NCI-H69 (cell line): ENCODE measurements around the gene RALGPS1.

ENCODE experiments used
- DNase-seq: peaks from one replicate; lab custom pipeline; 2025; lab: John Stamatoyannopoulos, UW

Gene RALGPS1

DNA sequence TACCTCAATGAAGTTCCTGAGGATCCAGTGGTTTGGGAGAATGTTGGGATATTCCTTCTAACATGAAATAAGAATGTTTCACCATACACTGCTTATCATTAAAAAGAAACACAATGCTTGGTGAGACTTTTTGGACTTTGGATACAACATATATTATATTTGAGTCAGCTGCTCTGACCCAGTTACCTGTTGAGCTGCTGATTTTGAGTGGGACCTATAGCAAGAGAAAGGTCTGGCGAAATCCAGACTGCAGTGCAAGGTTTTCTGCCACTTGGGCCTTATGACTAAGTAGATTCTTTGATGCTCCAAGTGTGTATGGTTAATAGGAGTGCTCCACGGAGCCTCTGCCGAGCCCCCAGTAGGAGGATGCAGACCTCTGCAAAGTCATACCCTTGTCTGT lies 10.0 kb upstream of the RALGPS1 start:
- no peak for DNase-seq

DNA sequence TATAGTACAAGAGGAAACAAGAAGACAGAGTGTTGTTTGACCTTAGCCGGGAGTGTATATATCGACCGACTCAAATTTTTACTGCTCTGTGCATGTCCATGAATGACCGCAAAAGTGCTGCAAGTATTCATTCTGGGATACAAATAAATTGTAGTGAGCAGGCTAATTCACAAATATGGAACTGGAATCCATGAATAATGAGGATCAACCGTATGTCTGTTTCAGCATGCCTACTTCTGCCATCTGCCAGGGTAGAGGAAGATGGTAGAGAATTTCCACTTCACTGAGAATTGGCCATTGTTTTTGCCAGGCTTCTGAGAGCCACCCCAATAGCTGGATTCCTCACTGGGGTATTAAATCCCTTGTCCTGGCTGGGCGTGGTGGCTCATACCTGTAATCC lies 8.5 kb upstream of the RALGPS1 start:
- DNase-seq, result peak; percentile 42

DNA sequence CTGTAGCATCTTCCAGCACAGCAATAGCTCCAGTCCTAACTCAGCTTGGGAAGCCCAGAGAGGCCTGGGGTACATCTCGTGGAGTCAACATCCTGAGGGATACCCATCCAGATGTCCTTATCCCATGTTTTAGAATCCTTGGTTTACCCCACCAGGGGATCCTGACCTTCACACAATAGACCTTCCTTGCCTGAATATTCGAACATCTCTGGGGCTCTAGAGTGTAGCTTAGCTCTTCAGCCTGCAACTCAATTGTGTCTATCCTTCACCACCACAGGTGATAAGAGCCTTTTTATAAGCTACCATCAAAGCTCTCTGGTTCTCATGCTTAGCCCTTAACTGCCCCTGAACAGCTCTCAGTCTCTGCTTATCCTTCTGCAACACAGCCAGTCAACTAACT lies 7.5 kb upstream of the RALGPS1 start:
- no peak for DNase-seq

DNA sequence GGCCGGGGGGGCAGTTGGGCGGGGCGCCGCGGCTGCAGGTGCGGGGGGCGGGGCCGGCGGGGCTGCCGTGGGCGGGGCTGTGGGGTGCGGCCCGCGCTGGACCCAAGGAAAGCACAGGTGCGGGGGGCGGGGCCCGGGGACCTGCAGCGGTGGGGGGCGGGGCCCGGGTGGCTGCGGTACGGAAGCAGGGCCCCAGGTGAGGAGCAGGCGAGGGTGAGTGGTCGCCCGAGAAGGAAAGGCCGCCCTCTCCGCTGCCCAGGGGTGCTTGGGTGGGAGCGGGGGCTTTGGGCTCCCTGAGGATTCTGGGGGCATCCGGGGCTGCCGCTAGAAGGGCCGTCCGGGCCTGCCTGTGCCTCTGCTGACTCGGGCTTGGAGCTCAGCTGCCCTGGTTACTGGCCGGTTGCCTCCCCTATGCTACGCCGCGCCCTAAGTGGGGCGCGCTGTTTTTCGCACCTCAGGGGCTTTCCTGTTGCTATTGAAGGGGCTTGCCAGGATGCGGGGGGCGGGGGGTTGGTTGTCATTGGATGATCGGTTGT lies 767 bp downstream of the RALGPS1 start:
- peak; percentile 94 for DNase-seq

DNA sequence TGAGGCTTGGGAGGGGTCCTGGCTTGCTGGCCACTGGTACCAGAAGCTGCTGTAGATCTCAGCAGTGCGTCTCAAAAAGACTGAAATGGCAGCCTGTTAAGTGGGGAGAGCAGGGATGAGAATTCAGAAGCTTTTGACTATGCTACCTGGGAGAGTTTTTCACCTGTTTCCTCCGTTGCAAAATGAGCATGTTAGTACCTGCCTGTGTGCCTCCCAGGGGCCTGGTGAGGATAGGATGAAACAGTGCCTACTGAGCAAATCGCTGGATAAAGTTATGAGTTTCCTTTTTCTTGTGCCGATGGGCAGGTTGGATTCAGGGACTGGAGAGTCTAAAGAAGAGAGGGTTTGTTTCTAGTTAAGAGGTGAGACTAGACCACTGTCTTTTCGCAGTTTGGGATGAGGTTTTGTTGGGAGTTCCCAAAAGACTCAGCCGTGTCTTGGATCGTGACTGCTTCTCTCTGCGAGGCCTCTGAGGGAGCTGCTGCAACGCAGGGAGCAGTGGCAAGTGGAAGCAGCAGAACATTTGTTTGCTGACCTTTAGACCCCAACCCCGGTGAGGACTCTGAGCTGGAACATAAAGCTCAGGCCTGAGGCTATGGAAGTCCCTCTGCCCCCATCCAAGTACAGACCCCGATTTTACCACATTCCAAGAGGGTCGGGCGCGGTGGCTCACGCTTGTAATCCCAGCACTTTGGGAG lies 1.4 kb downstream of the RALGPS1 start:
- peak; percentile 59 for DNase-seq

DNA sequence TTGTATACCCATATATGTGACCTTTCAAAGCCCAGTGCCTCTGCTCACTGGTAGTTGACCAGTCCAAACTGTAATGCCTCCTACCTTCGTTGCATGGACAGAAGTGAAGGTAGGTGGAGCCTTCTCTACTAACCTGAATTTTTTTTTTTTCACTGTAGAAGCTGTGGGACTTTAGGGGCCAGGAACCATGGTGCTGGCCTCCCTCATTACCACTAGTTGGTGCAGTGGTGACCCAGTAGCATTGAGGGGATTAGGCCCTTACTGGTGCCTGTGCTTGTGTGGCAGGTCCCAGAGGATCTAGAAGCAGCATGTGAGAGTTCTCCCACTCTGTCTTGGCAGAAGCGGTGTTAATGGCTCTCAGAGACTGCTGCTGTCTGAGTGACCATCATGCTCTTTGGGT lies 2.3 kb downstream of the RALGPS1 start:
- peak; percentile 23 for DNase-seq

DNA sequence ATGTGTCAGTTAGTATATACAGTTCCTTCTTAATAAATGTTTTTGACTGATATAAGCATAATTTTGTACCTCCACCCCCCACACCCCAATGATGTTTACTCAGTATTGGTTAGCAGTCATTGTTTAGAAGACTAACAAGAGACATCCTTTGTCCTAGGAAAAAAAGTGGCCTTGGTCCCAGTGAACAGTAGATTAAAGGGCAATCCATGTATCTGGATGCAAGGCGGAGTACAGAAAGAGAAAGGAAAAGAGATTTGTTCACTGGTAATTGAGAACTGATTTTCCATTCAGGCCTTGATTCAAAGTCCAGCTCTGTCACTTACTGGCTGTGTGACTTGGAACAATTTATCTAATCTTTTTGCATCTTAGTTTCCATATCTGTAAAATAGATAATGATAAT lies 4.6 kb downstream of the RALGPS1 start:
- DNase-seq, result peak; percentile 32

DNA sequence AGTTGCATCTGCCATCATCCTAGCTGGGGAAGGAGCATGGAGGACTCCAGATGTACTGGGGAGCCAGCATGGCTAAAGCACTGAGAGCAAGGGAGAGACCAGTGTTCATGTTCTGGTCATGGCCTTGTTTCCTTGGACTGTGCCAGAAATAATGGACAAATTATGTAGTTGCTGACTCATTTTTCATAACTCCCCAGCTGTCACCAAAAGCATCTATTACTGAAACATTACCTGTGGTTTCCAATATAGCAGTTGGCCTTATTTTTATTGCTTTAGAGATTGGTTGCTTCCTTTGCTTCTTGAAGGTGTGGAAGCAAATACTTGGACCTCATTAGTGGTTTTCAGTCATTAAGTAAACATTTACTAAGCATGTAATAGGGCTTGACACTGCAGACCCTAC lies 11.3 kb downstream of the RALGPS1 start:
- peak; percentile 72 for DNase-seq

DNA sequence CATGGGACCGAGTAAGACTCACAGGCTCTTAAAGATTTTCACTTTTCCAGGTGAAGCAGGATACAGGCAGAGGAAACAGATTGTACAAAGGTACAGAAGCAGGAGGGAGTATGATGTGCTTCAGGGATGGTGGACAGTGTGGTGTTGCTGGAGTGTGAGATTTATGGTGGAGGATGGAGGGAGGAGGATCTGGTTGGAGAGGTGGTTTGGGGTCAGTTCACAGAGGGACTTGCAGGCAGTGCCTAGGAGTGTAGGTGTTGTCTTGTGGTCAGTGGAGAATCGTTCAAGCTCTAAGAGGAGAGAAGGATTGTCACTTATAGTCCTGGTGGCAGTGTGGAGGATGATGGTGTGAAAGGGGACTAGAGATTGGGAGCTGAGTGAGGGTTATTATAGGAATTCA lies 11.8 kb downstream of the RALGPS1 start:
- DNase-seq, result no peak

DNA sequence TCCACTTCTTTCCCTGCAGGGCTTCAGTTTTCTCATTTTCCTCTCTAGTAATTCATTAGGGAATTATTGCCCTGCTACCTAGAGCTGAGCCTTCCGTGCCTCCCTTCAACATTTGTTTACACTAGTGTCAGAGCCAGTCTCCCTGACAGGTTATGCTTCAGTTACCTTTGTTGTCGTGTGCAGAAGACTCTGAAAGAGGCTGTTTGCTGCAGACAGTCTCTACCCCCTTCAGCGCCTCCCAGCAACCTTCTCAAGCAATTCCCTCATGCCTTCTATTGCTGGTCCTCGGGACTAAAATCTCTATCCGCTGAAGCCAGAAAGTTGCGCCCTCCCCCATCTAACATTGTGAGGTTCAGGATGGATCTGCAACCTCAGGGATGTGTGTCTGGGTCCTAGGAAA lies 12.8 kb downstream of the RALGPS1 start:
- peak; percentile 81 for DNase-seq

DNA sequence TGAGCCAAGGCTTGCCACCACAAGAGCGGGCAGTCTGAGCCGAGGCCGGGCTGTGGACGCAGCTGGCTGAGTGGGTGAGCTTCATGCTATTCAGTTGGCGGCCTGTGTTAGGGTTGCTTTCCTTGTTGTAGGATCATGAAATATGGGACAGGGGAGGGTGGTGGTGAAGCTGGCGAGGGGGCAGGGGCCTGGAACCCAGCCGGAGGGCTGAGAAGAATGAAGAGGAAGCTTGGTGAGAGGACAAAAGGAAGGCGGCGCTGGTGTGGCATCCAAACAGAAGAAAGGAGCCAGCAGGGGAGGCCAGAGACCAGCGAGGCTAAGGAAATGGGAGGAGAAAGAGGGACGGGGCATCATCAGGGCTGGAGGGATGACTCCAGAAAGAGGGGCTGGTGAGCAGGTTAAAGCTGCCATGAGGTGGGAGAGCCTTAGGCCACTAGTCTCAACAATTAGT lies 18.3 kb downstream of the RALGPS1 start:
- DNase-seq, result no peak

DNA sequence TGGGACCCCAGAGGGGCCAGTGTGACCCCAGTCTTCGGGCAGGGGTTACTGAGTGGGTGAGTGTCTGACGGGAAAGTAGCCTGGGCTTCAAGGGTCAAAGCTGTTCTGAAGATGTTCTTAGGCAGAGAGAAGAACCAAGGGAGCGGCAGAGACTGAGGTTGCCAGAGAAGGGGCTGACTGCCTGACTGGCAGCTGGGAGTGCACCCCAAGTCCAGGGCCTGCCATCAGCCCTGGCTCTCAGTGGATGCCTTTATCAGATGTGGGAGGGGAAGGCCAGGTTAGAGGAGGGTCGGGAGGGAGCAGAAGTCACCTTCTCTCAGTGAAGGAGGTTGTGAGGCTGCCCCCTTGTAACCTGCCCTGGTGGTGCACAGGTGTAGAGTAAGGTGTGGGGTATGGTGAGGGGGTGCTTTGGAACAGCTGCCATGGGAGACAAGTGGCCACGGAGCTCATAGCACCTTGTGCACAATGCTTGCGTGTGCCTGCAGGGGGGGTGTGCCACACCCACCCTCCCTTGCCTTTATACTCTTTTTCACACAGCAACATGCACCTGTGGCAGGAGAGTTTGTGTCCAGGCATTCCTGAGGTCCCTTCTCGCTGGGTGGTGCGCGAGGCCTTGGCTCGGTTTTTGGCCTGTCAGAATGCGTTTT lies 18.9 kb downstream of the RALGPS1 start:
- no peak for DNase-seq

DNA sequence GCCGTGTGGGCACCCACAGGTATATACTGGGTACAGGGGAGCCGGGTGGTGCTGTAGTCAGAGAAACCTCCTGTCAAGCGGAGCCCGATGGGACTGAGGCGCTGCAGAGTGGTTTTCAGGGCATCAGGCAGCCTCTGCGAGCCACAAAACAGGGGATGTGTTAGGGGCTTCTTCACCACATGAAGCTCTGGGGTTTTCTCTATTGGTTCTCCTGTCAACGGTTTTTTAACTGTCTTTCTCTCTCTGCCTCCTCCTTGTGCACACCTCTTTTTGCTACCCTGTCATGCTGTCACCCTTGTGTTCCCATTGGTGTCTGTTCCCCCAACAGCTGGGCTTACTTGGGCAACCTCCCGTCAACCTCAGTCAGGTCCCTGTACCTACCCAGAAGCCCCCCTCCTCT lies 19.9 kb downstream of the RALGPS1 start:
- DNase-seq, result no peak

DNA sequence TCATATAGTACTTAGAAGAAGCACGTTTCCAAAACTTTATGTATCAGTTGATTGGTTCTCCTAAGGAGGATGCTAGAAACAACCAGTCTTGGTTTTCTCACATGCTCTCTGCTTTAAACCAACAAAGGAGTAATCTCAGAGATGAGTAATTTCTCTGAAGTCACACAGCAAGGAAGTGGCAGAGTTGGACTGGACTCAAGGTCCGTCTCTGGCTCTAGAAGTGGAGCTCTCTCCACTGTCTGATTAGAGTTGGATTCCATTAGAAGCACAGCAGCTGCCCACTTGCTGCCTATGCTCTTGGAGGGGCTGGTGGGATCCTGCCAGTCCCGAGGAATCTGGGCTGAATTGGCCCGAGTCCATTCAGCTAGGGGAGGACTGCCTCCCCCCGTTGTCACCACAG lies 21.0 kb downstream of the RALGPS1 start:
- DNase-seq, result no peak

DNA sequence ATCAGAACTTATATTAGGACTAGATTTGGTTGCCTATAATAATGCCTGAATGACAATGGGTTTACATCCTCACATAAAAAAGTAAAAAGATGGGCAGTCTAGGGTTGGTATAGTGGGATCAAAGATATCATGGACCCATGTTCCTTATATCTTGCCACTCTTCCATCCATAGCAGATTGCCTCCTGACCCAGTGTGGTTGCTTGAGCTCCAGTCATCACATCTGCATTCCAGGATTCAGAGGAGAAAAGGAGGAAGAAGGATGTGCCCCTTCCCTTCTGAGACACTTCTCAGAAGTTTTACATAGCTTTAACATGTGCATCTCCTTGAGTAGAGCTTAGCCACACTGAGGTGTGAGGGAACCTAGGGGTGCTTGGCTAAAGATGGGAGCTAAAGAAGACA lies 22.9 kb downstream of the RALGPS1 start:
- DNase-seq, result no peak

DNA sequence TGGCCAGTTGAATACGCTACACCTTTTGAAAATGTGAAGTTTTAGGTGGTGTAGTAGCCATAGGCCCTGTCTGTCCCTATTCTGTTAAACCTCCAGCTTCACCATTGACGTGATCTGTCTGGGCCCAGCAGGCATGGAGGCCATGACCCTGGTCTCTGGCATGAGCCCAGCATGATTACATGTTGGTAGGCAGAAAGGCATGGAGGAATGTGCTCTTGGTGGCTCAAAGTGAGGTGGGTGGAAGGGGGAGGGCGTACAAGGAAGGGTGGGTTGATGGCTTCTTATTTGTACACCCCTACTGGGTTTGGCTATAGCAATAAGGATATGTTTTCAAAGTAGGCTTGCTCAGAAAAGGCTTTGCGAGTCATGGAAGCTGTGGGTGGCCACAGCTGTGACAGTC lies 23.7 kb downstream of the RALGPS1 start:
- DNase-seq, result no peak

DNA sequence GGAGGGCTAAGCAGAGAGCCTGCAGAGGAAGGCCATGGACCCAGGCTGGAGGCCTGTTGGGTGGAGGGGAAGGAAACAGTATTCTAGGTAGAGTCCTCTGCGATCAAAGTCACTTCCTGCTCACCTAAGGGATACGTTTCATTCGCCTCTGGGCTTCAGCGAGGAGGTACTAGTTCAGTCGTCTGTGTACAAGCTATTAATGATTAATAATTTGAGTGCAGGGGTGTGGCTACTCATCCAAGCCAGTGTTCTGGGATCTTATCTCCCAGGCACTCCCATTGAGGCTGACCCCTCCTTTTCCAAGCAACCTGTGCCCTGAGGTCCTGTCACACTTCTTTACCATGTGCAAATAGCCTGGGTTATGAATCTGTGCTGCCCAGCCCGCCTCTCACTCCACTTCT lies 25.2 kb downstream of the RALGPS1 start:
- DNase-seq, result no peak

DNA sequence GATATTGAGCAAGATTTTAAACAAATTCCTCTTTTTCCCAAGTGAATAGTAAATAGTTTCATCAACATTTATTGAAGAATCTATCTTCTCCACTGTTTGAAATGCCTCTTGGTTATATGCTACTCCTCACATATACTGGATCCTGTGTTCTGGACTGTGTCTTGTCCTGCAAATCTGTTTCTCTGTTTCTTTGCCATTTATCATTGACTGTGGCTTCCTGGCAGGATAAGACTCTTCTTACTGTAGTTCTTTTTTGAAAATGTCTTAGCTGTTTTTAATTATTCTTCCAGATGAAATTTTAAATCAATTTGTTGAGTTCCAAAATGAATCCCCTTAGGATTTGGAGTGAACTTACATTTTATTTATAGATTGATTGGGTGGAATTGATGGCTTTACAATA lies 27.8 kb downstream of the RALGPS1 start:
- DNase-seq, result no peak

DNA sequence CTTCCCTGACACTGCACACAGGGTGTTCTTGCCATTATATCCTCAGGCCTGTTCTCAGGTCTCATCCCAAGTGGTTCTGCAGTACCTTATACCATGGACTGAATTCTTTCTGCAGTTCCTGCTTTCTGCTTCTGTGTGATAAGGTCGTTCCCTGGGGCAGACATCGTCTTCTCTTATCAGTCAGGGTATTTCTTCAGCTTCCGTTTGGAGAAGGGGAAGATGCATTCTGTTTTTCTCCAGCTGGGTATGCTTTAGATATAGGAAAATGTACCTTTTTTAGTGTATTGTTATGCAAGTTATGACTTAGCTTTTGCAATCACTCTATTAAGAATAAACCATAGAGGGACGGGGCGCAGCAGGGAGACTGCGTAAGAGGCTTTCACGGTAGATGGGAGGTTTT lies 31.1 kb downstream of the RALGPS1 start:
- DNase-seq, result no peak

DNA sequence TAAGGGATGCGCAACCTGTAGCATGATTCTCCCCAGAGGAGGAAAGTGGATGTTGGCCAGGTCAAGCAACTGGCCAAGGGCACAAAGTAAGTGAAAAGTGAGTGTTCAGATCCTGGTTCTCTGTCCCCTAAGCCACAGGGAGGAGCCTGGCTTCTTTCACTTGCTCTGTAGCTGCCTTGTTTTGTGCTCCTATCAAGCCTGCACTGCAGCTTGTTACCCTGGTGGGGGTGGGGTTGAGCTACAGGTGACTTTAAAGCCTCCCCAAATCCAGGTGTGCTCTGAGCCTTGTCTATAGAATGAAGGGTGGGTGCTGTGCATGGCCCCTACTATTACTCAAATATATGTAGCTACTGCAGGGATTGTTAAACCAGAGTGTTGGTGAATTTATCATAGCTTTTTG lies 32.9 kb downstream of the RALGPS1 start:
- peak; percentile 68 for DNase-seq

DNA sequence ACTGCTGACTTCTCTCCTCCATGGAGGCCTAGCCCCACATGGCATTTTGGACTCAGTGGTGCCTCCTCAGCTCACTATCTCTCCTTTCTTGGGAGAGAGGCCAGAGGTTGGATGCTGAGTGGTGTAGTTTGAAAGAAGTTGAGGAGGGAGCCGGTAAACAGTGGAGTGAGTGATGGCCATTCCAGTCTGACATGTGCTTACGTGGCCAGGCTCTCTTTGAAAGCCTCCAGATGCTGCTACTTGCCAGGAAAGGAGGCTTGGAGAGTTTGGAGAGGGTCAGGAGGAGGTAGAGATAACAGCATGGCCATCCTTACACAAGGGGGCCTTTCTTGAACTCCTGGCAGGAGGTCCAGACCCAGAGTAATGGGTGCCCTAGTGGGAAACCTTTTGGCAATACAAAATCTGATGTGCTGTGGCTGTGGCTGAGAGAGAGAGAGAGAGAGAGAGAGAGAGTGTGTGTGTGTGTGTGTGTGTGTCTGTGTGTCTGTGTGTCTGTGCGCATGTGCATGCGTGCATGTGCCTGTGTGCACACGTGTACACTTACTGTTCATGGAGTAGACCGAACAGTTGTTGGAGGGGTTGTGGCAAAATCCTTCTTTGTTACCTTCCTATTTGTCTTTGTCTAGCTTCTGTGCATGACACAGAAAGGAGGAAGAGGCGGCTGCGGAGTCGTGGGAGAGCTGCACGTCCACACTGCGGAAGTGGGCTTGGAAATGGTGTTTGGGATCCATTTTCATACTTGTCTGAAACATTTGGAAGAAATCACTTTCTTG lies 37.8 kb downstream of the RALGPS1 start:
- no peak for DNase-seq

DNA sequence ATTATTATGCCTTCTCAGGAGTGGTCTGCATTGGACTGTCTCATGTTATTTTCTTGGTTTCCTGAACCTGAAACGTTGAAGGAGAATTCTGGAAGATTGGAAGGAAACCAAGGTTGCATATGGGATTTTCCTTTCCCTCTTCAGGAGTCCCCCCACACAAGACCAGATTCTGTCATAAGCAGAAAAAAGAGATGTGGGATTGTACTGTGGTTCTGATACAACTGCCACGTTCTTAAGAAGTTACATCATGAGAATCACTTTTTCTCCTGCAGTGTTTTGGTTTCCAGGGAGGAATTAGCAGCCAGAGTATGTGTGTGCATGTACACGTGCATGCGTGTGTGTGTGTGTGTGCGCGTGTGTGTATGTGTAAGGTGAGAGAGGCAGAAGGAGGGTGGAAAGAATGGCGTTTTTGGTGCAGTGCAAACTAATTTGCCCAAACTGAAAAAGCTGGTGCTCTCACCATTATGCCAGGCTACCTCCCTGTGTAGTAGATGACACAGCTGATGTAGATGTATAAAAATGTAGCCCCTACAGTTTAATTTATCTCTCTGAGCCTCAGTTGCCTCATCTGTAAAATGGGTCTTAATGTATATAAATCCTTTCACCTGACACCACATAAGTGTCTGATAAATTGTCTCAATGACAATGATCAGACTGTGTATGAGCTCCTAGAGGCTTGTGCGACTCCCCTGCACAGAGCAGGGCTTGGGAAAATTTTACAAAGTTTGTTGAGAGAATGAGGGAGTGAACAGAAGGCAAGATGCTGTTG lies 38.6 kb downstream of the RALGPS1 start:
- no peak for DNase-seq
